OCI-LY7 (cell line): ENCODE results near the gene PAXX. TPM values are rescaled to one million over a fixed set of nuclear protein-coding genes. Genes with fewer than 3 reads are reported as not detected.

ENCODE experiments used
- BruUV-seq: library from RNA; stranded (reverse); fragments of 400-500 nt; replicated peaks from 2 replicates; lab custom pipeline; 2021; lab: Mats Ljungman, UMichigan
- CTCF ChIA-PET: fragments of 300-600 bp; sonication (Branson Sonifier 250); formaldehyde crosslinking; loops from one replicate; lab custom pipeline; 2022; ENCODE audit warnings: antibody characterized with exemption; ENCODE audit not compliant: unreplicated experiment; lab: Charles Lee
- POLR2A ChIA-PET: fragments of 300-600 bp; sonication (Branson Sonifier 250); formaldehyde crosslinking; loops from one replicate; lab custom pipeline; 2022; ENCODE audit warnings: antibody characterized with exemption; lab: Charles Lee
- DNase-seq: peaks from one replicate; pipeline ENCODE4 v3.0.0-alpha.2; 2015; ENCODE audit warnings: low spot score
- H2AFZ ChIP-seq: fragments of 200-600 bp; sonication (generic), shearing (Covaris generic); 2 replicates; pipeline ENCODE4 v1.6.1; 2014; ENCODE audit warnings: mild to moderate bottlenecking, antibody characterized with exemption, low read length, moderate library complexity
- H3K27ac ChIP-seq: fragments of 200-600 bp; sonication (generic); 2 replicates; pipeline ENCODE4 v1.5.1; 2014; ENCODE audit warnings: mixed run types, low read depth, mild to moderate bottlenecking, moderate library complexity, low read length, inconsistent platforms; ENCODE audit not compliant: poor library complexity, severe bottlenecking
- H3K36me3 ChIP-seq: fragments of 200-600 bp; sonication (generic); 2 replicates; pipeline ENCODE4 v1.6.1; 2014; ENCODE audit warnings: mild to moderate bottlenecking, antibody characterized with exemption, low read length, moderate library complexity, mixed read lengths; ENCODE audit not compliant: insufficient read depth
- H3K4me1 ChIP-seq: fragments of 200-600 bp; sonication (generic); 2 replicates; pipeline ENCODE4 v1.5.1; 2014; ENCODE audit warnings: mild to moderate bottlenecking, low read length; ENCODE audit not compliant: insufficient read depth, poor library complexity, severe bottlenecking
- H3K4me2 ChIP-seq: fragments of 200-600 bp; sonication (generic); 2 replicates; pipeline ENCODE4 v1.6.1; 2014; ENCODE audit warnings: mild to moderate bottlenecking, low read length
- H3K4me3 ChIP-seq: fragments of 200-600 bp; sonication (generic); 2 replicates; pipeline ENCODE4 v1.5.1; 2014; ENCODE audit warnings: mild to moderate bottlenecking, low read depth, low read length; ENCODE audit not compliant: poor library complexity, severe bottlenecking
- H3K79me2 ChIP-seq: fragments of 200-600 bp; sonication (generic); 2 replicates; pipeline ENCODE4 v1.6.1; 2016; ENCODE audit warnings: low read depth, mild to moderate bottlenecking, low read length, moderate library complexity, mixed read lengths; ENCODE audit not compliant: insufficient read depth
- H3K9me2 ChIP-seq: fragments of 200-600 bp; sonication (generic); 2 replicates; pipeline ENCODE4 v1.6.1; 2016; ENCODE audit warnings: mild to moderate bottlenecking, low read length, mixed read lengths; ENCODE audit not compliant: insufficient read depth
- H3K9me3 ChIP-seq: fragments of 200-600 bp; sonication (generic); 2 replicates; pipeline ENCODE4 v1.6.1; 2014; ENCODE audit warnings: mild to moderate bottlenecking, mixed run types, low read length, mixed read lengths
- H4K20me1 ChIP-seq: fragments of 200-600 bp; sonication (generic); 2 replicates; pipeline ENCODE4 v1.6.1; 2014; ENCODE audit warnings: mild to moderate bottlenecking, antibody characterized with exemption, low read length, moderate library complexity, mixed read lengths; ENCODE audit not compliant: insufficient read depth
- CTCF ChIP-seq: fragments of 200-600 bp; sonication (generic); conservative IDR thresholded peaks from 2 replicates; pipeline ENCODE4 v1.5.1; 2014; ENCODE audit warnings: mild to moderate bottlenecking, antibody characterized with exemption, low read length, moderate library complexity, mixed read lengths
- EZH2phosphoT487 ChIP-seq: fragments of 200-600 bp; sonication (generic); IDR thresholded peaks from 2 replicates; pipeline ENCODE4 v1.6.1; 2018; ENCODE audit warnings: low read depth, borderline replicate concordance, mild to moderate bottlenecking, mixed run types, antibody characterized with exemption, low read length, moderate library complexity, mixed read lengths
- intact Hi-C: fragments of 100-400 bp; cut with micrococcal nuclease; formaldehyde crosslinking; loops from one replicate; pipeline ENCODE4 v1.10.0; 2022; ENCODE audit not compliant: unreplicated experiment
- total RNA-seq, 2 experiments: library from RNA; depleted of rRNA in 1 of 2; stranded (reverse); fragments of >200 nt in 1 of 2; shearing (Covaris generic) in 1 of 2; gene quantifications; 2 replicates each; pipeline ENCODE4 v1.2.3, GENCODE V29; 2014 to 2022

The PAXX gene
- total RNA-seq, 2 experiments from 2014 or later = 45.7 to 63.5 TPM

DNA sequence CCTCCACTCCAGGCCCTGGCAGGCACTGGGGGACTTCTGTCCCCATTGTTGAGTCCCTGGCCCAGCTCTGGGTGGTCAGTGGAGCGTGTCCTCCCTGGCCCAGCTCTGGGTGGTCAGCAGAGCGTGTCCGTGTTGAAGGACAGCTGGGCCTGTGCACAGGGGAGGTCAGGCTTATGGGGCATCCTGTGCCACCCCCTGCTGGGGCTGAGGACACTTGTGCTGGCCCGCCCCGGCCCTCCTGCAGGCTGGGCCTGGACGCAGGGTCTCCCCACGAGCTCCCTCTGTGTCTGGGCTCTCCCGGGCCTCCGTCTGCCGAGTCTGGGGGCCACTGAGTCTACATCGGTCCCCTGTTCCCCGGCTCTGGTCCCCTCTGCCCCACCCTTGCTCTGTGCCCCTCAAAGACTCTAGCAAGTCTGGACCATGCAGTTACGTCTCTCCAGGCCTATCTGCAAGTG lies 15.6 kb downstream of the PAXX start:
- POLR2A ChIA-PET = interaction anchor here (0.6 kb wide), 3 partner anchors 78 to 331 kb away, joined by 3 to 6 read pairs (median 4); no protein-coding TSS in a partner anchor
- no TSS peak for BruUV-seq
- H3K79me2 ChIP-seq = no peaks in the 10 kb centered on the region
- CTCF ChIA-PET = no interaction called here
- H3K9me3 ChIP-seq = no peaks in the 10 kb centered on the region
- H3K4me2 ChIP-seq = no peak overlapping the region
- H2AFZ ChIP-seq = no peak overlapping the region
- H4K20me1 ChIP-seq = no peaks in the 10 kb centered on the region
- H3K27ac ChIP-seq = no peak overlapping the region
- H3K9me2 ChIP-seq = no peaks in the 10 kb centered on the region
- intact Hi-C loops = no loop called here
- DNase-seq = no peak
- no peaks in the 10 kb centered on the region for H3K36me3 ChIP-seq
- H3K4me1 ChIP-seq = peaks cover 4% of the 10 kb centered on the region
- H3K4me3 ChIP-seq = no peak overlapping the region
- no peak for TF ChIP-seq CTCF

GRCh38 chr9:137008312-137008711 lies 16.1 kb downstream of the PAXX start:
- ChIA-PET CTCF (interaction anchor here (0.7 kb wide), 1 partner anchor 18 kb away, joined by 3 read pairs; no protein-coding TSS in a partner anchor), POLR2A (interaction anchor here (0.6 kb wide), 1 partner anchor 78 kb away, joined by 3 read pairs; no protein-coding TSS in a partner anchor)
- Histone ChIP-seq H4K20me1 (no peaks in the 10 kb centered on the region), H3K36me3 (no peaks in the 10 kb centered on the region), H3K4me2 (no peak overlapping the region), H3K4me3 (no peak overlapping the region), H3K9me2 (no peaks in the 10 kb centered on the region), H3K79me2 (no peaks in the 10 kb centered on the region), H2AFZ (no peak overlapping the region), H3K4me1 (peaks cover 4% of the 10 kb centered on the region), H3K9me3 (no peaks in the 10 kb centered on the region), H3K27ac (no peak overlapping the region)
- TF ChIP-seq CTCF = no peak
- no TSS peak for BruUV-seq
- intact Hi-C loops = no loop called here
- DNase-seq = no peak

DNA sequence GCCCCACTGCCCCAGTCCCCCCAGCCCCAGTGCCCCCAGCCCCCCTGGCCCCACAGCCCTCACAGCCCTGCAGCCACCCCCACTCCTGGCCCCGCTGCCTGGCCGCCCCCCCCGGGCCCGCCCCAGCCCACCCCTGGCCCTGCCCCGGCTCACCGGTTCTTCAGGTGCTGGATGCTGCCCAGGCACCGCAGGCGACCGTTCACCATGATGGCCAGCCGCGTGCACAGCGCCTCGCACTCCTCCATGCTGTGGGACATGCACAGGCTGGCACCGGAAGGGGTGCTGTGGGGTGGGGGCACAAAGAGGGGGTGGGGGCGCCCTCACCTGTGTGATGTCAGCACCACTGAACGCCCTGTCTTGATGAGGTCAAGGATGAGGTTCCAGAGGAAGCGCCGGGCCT lies 17.0 kb downstream of the PAXX start:
- DNase-seq = no peak
- ChIA-PET POLR2A (no interaction called here), CTCF (interaction anchor here (0.6 to 0.7 kb wide), 3 partner anchors 17 to 166 kb away, joined by 3 to 4 read pairs (median 3); partner anchors contain the start of gene PAXX)
- H3K9me2 ChIP-seq = no peaks in the 10 kb centered on the region
- H3K4me3 ChIP-seq = no peak overlapping the region
- no peak overlapping the region for H2AFZ ChIP-seq
- no peak overlapping the region for H3K27ac ChIP-seq
- H3K9me3 ChIP-seq = no peaks in the 10 kb centered on the region
- no peak for TF ChIP-seq CTCF
- no peak for TF ChIP-seq EZH2phosphoT487
- no peaks in the 10 kb centered on the region for H3K79me2 ChIP-seq
- H3K36me3 ChIP-seq = no peaks in the 10 kb centered on the region
- no TSS peak for BruUV-seq
- no peaks in the 10 kb centered on the region for H4K20me1 ChIP-seq
- intact Hi-C loops = no loop called here
- no peak overlapping the region for H3K4me2 ChIP-seq
- peaks cover 4% of the 10 kb centered on the region for H3K4me1 ChIP-seq
